Mesenteric fat pad (tissue), 1 donor: ENCODE data around the gene MRPL48. TPM values are rescaled to one million over a fixed set of nuclear protein-coding genes. Genes with fewer than 3 reads are reported as not detected.
"Not testable (repeated sequence)": the region's sequence is repeated elsewhere in the genome, so short reads cannot be mapped to it uniquely, and the experiment has no call there.

ENCODE experiments used
- DNase-seq: peaks from one replicate; pipeline ENCODE4 v3.0.0-alpha.2; 2020; ENCODE audit warnings: low spot score
- total RNA-seq: library from RNA; stranded (reverse); fragmentation: NEBNext Ultra II Directional; extraction: Animal tissue kit (Norgen Biotek cat#: 25700); gene quantifications from one replicate; pipeline ENCODE4 v1.2.1, GENCODE V29; 2021
- donor health status: DM: yes; HTN: yes; CAD: no.

The MRPL48 gene
- total RNA-seq, 1 donor from 2014 or later: 16.8 TPM

GRCh38 chr11:73779084-73779902, 8.4 kb upstream of the MRPL48 start:
- peak; percentile 99 for DNase-seq

- no peak for DNase-seq
Observed at GRCh38 chr11:73781303-73781702, 6.4 kb upstream of the MRPL48 start.

GRCh38 chr11:73783483-73784020, 4.1 kb upstream of the MRPL48 start:
- no peak for DNase-seq

- DNase-seq: no peak
Observed at GRCh38 chr11:73784080-73784634, 3.5 kb upstream of the MRPL48 start.

- no peak for DNase-seq
Observed at GRCh38 chr11:73784734-73785133, 2.9 kb upstream of the MRPL48 start.

- DNase-seq: not testable (repeated sequence)
Observed at GRCh38 chr11:73785467-73785866, 2.2 kb upstream of the MRPL48 start.

GRCh38 chr11:73787051-73787642, 527 bp upstream of the MRPL48 start:
- DNase-seq: no peak

GRCh38 chr11:73789279-73789670, 1.6 kb downstream of the MRPL48 start:
- DNase-seq: no peak

- DNase-seq: no peak
Observed at GRCh38 chr11:73792584-73792983, 4.9 kb downstream of the MRPL48 start.

- DNase-seq: no peak
Observed at GRCh38 chr11:73795925-73796632, 8.4 kb downstream of the MRPL48 start.

- no peak for DNase-seq
Observed at GRCh38 chr11:73797457-73797856, 9.8 kb downstream of the MRPL48 start.

GRCh38 chr11:73800276-73800806, 12.7 kb downstream of the MRPL48 start:
- DNase-seq: no peak

GRCh38 chr11:73801136-73801535, 13.5 kb downstream of the MRPL48 start:
- no peak for DNase-seq

- DNase-seq: no peak
Observed at GRCh38 chr11:73804712-73805111, 17.0 kb downstream of the MRPL48 start.

GRCh38 chr11:73808052-73808451, 20.4 kb downstream of the MRPL48 start:
- no peak for DNase-seq

GRCh38 chr11:73810637-73811036, 23.0 kb downstream of the MRPL48 start:
- no peak for DNase-seq

GRCh38 chr11:73812234-73812633, 24.6 kb downstream of the MRPL48 start:
- no peak for DNase-seq

GRCh38 chr11:73814812-73815211, 27.1 kb downstream of the MRPL48 start:
- DNase-seq: no peak

GRCh38 chr11:73818846-73819245, 31.2 kb downstream of the MRPL48 start:
- DNase-seq: no peak

GRCh38 chr11:73830261-73830660, 42.6 kb downstream of the MRPL48 start:
- DNase-seq: no peak

GRCh38 chr11:73833067-73833466, 45.4 kb downstream of the MRPL48 start:
- DNase-seq: no peak
